MM.1S (cell line): Measurements from ENCODE around the gene DOCK4.

ENCODE experiments used
- EZH2phosphoT487 ChIP-seq: fragments of 300-600 bp; sonication (generic); IDR thresholded peaks from 2 replicates; pipeline ENCODE4 v1.6.1; 2018; ENCODE audit warnings: antibody characterized with exemption, low read length
- TF ChIP-seq, protein P1 (sequence below): fragments of 300-600 bp; sonication (generic); IDR thresholded peaks from 2 replicates; pipeline ENCODE4 v1.5.1; 2016; ENCODE audit warnings: antibody characterized with exemption, low read length, mixed read lengths

DNA sequence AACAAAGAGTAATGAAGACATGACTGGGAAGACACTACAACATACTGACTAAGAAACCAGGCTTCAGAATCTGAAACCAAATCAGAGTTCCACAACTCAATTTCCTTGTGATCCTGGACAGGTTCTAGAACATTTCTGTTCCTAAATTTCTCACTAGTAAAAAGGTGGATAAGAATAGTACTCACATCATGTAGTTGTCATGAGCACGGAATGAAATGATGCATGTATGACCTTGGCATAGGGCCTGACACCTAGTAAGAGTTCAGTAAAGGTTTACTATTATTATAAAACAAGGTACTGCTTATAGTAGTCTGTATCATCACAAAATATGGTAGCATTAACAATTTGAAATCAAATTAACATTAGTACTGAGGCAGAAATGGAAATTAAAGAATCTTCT is 19.9 kb downstream of the DOCK4 start:
- TF ChIP-seq EZH2phosphoT487: no peak
- TF ChIP-seq, protein P1, sequence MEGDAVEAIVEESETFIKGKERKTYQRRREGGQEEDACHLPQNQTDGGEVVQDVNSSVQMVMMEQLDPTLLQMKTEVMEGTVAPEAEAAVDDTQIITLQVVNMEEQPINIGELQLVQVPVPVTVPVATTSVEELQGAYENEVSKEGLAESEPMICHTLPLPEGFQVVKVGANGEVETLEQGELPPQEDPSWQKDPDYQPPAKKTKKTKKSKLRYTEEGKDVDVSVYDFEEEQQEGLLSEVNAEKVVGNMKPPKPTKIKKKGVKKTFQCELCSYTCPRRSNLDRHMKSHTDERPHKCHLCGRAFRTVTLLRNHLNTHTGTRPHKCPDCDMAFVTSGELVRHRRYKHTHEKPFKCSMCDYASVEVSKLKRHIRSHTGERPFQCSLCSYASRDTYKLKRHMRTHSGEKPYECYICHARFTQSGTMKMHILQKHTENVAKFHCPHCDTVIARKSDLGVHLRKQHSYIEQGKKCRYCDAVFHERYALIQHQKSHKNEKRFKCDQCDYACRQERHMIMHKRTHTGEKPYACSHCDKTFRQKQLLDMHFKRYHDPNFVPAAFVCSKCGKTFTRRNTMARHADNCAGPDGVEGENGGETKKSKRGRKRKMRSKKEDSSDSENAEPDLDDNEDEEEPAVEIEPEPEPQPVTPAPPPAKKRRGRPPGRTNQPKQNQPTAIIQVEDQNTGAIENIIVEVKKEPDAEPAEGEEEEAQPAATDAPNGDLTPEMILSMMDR: no peak
